Ovary (tissue), 3 donors: ENCODE data around the gene PIP5K1B.

Experiments used
- CTCF ChIP-seq, 3 donors: fragments of 450-650 bp in 2 of 3; fragments of 200-600 bp in 1 of 3; IDR thresholded peaks; one replicate each; pipeline versions ENCODE4 v1.5.1 to v1.8.0; 2016 to 2022; ENCODE audit warnings: antibody characterized with exemption in 3 of 3, mild to moderate bottlenecking in 1 of 3
- EP300 ChIP-seq: sonication (generic); formaldehyde crosslinking; IDR thresholded peaks from one replicate; pipeline ENCODE4 v1.6.1; 2017; ENCODE audit warnings: antibody characterized with exemption
- donor health status: DM: no; HTN: no; CAD: no.

GRCh38 chr9:68997666-68998065, 292.6 kb downstream of the PIP5K1B start:
- no peak for TF ChIP-seq EP300
- no peak for TF ChIP-seq CTCF (IDR thresholded peaks at IDR 0.05)
